Right ventricle myocardium superior (tissue), 1 donor: ENCODE results near the gene ZNF304. TPM values are rescaled to one million over a fixed set of nuclear protein-coding genes. Genes with fewer than 3 reads are reported as not detected.

Experiments used
- ATAC-seq: fragments of 200-7000 bp; cut with Tn5 transposase; one replicate; pipeline ENCODE4 v1.9.1; 2020; ENCODE audit warnings: mild to moderate bottlenecking; ENCODE audit not compliant: poor library complexity
- DNase-seq: peaks from one replicate; pipeline ENCODE4 v3.0.0-alpha.2; 2020
- intact Hi-C: fragments of 100-400 bp; cut with DNase I; formaldehyde crosslinking; loops from one replicate; pipeline ENCODE4 v1.11.2; 2022
- long read RNA-seq: library from polyadenylated mRNA; unstranded; transcript quantifications from one replicate; pipeline ENCODE4 v2.0.0, GENCODE V29; 2021
- total RNA-seq: library from RNA; stranded (reverse); fragmentation: NEBNext Ultra II Directional; extraction: Animal tissue kit (Norgen Biotek cat#: 25700); gene quantifications from one replicate; pipeline ENCODE4 v1.2.1, GENCODE V29; 2021
- donor health status: DM: no; HTN: yes; CAD: no; lungs with severe emphysema.

The ZNF304 gene
- total RNA-seq = 7.5 TPM
- long read RNA-seq, full-length matches to known transcripts = 2 of 2 reads
- long read RNA-seq, partial matches to known transcripts = 0 of 2 reads
- long read RNA-seq, other reads (novel, unspliced or antisense) = 0 of 2 reads

DNA sequence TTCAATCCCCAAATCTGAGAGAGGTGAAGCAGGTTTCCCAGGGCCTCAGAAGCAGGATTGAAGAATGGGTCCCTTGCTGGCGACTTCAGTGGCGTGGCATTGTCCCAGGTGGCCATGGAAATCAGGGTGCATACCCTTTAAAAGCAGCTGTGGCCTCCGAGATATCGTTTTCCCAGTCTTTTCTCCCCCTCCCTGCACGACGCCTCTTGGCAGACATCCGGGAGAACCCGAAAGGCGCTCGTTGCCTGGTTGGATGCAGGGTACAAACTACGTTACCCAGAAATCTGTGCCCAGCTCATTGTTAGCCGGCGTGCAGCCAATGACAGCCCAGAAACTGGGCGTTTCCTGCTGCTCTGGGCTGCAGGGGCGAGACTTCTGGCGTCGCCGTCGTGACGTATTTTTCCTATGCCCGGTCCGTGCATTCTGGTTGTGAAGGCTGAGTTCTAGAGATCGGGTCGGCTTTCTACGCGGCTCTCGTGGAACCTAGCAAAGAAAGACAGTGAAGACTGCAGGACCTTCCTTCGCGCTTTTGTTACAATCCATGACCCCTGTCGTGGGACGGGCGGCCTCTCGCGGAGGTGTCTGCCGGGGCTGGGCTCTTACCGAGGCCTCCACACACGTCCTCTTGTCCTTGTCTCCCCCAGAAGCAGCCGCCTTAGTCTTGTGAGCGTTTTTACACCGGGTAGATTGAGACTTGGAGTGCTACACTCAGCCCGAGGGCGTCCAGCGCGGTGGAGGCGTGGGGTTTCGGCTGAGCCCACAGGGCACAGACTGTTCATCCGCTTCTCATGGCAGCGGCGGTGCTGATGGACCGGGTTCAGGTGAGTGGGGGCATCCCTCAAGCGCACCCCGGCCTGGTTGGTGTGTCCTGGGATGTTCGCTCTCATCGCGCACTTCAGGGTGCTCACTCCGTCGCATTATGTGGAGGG, at the start of gene ZNF304:
Gene ZNF304 (plus strand): TSS at position 395 of the 929 bp plus-strand sequence. CDS start 394 bp downstream, at position 789.
- ATAC-seq (peak; percentile 99), DNase-seq (peak; percentile 97)
- intact Hi-C loops = loop anchor here (5.0 kb wide), 1 partner anchor 69 kb away; the partner anchor contains the start of gene ZNF460

DNA sequence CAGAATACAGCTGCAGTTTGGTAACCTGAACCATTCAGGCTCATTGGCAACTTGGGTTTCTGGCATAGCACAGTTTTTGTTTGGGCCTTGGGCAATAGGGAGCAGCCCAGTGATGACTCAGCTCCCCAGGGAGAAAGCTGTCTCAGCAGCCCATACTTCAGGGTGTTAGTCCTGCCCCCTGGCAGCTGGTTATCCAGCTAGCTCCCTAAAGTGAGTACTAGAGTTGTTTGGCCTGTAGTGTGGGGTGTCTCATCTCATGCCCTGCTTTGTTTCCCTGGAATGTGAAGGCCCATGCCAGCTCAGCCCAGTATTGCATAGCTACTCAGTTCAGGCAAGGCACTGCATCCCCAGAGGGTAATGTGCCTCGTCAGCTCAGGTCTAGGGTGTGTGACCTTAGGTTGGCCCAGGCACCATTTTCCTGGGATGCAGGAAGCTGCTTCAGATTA, 49.0 kb upstream of the ZNF304 start:
- DNase-seq = no peak
- intact Hi-C loops = no loop called here
- ATAC-seq = peak; percentile 43

DNA sequence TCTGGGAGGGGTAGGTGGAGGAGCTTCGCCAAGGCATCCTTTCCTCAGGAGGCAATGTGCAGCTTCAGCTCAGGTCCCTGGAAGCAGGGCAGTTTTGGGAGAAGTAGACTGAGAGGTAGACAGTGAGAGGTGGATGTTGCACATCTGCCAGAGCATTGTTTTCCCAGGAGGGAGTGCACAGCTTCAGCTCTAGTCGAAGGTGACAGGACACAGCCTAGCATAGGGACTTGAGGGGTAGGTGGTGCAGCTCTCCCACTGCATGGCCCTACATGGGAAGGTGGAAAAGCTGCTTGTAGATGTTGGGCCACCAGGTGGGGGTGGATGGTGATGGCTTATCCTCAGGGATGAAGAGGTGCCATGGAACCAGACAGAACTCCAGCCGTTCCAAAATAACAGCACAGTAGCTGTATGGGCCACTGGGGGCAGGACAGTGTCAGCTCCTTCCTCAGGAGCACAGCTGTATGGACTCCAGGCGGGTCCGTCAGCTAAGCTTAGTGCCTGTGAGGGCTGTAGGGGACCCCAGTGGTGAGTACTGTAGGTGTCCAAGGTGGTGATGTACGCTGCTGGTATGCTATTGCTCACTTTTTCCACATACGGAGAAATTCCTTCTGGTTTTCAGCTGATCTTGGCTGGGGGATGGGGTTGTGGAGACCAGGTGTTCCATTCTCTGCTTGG, 48.2 kb upstream of the ZNF304 start:
- no peak for DNase-seq
- no peak for ATAC-seq
- intact Hi-C loops = no loop called here

- ATAC-seq (no peak), DNase-seq (no peak)
- intact Hi-C loops = no loop called here
Observed at GRCh38 chr19:57305056-57305455, 46.0 kb upstream of the ZNF304 start.

DNA sequence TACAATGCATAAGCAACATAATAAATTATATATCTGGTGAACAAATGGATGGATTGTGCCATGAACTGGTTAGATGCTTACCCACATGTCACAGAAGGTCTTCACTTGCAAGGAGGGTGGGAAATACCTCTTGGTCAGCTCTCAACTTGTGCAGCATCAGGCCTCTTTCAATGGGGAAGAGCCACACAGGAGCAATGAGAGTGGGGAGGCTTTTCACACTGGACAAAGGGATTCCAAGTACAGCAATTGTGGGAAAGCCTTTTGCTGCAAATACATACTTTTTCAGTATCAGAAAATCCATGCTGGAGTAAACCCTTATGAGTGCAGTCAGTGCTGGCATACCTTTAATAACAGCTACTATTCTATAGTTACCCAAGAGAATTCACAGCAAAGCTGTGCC, 42.6 kb upstream of the ZNF304 start:
- ATAC-seq = no peak
- no peak for DNase-seq
- intact Hi-C loops = no loop called here

DNA sequence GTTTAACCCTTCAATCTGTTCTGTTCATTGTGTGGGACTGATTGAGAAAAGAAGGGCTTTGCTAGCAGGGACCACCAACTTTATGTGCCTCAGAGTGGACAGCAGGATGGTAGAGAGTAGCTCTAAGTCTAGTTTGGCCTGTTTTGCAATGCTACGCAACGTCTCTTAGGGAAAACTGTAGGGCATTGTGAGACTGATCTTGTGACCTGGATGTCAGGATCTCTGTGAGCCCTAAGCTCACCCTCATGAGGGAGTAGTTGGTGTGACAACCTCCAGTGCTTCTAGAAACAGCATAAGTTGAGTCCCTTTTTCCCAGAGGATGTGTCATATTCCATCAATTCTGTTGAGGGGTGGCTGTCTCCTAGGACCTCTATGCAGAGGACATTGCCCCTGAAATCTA, 40.3 kb upstream of the ZNF304 start:
- ATAC-seq (no peak), DNase-seq (no peak)
- intact Hi-C loops = no loop called here

GRCh38 chr19:57314146-57314545, 36.9 kb upstream of the ZNF304 start:
- DNase-seq = no peak
- intact Hi-C loops = no loop called here
- no peak for ATAC-seq

DNA sequence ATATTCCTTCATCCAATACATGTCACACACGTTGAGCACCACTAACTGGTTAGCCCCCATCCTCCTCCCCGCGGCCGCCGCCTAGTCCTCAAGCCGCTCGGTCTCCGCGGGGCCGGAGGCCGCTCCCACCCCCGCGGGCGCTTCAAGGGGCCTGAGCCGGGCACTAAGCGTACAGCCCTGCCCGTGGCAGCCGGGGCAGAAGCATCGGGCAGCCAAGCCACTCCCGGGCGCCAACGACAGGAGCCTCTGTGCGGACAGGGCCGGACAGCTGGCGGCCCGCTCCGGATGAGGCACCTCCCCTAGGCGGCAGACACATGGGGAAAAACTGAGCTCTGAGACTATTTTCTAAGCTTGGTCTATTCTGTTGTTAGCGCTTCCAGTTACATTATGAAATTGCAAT, 33.6 kb upstream of the ZNF304 start:
- DNase-seq (peak; percentile 54), ATAC-seq (peak; percentile 39)
- intact Hi-C loops = no loop called here

DNA sequence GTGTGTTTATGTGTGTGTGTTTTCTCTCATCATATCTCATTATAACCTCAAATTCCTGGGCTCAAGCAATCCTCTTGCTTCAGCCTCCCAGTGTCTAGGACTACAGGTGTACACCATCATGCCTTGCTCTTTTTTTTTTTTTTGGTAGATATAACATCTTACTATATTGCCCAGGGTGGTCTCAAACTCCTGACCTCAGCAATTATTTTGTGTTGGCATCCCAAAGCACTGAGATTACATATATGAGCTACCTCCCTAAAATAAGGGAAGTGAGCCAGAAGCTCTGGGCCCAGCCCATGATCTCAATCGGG, 31.2 kb upstream of the ZNF304 start:
- ATAC-seq (peak; percentile 26), DNase-seq (no peak)
- intact Hi-C loops = no loop called here

DNA sequence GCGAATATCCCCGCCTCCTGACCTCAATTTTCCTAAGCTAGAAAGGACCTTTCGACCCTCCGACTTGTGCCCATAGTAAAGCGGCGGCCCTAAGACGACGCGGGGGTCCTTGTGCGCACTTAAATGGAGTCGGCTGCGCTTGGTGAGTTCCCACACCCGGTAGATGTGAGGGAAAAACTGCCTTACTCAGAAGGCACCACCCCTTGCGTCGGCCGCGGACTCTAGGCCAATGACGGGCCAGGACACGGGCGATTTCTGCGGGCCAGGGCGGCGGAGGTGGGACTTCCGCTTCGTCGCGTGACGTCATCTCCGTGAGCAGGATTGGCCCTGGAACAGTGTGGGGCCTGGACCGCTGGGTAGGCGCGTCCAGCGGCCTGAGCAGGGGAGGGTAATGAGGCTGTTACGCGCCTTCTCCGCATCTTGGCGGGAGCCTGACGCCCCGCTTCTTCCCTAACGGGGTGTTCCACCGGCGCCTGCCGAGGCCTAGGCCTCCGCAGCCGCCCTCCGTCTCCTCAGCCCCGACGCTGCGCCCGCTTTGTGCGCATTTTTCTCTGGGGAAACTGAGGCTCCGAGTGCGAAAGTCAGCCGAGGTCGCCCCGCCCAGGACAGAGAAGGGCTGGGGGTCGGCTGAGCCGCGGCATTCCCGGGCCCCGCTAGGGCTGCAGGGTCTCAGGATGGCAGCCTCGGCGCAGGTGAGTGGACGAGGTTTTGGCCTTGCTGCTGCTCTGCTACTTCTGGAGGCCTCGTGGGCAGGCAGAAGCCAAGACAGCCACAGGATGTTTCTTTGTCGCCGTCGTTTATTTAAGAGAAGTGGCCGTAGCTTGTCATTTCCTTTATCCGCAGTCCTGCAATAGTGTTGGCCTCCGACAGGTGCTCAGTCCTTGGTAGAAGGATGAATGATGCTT, 30.6 kb upstream of the ZNF304 start, which contains the start of gene ZNF543:
Gene ZNF543 (plus strand): TSS at position 293 of the 905 bp plus-strand sequence. CDS start 382 bp downstream, at position 675.
- intact Hi-C loops = no loop called here
- ATAC-seq = peak; percentile 99
- peak; percentile 98 for DNase-seq

DNA sequence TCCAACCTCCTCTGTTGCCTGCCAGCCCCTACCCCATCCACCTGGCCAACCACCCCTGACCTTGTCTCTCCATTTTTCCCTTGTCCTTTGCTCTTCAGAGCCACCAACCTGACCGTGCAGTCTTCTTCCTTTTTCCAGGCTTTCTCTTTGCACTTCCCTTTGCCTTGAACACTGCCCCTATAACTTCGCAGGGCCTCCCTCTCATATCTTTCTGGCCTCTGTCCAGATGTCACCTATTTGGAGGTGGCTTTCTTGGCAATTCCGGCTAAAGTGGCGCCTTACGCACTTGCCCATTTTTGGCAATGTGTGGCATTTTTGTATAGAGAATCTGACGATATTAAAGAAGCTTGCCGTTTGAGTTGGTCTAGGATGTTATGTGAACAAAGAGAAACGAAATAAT, 30.0 kb upstream of the ZNF304 start:
- no peak for DNase-seq
- intact Hi-C loops = no loop called here
- ATAC-seq = no peak

GRCh38 chr19:57321751-57322150, 29.3 kb upstream of the ZNF304 start:
- DNase-seq (no peak), ATAC-seq (no peak)
- intact Hi-C loops = no loop called here

GRCh38 chr19:57324992-57325391, 26.1 kb upstream of the ZNF304 start:
- DNase-seq = no peak
- intact Hi-C loops = no loop called here
- ATAC-seq = no peak

GRCh38 chr19:57327993-57328392, 23.1 kb upstream of the ZNF304 start:
- no peak for ATAC-seq
- DNase-seq = no peak
- intact Hi-C loops = no loop called here

DNA sequence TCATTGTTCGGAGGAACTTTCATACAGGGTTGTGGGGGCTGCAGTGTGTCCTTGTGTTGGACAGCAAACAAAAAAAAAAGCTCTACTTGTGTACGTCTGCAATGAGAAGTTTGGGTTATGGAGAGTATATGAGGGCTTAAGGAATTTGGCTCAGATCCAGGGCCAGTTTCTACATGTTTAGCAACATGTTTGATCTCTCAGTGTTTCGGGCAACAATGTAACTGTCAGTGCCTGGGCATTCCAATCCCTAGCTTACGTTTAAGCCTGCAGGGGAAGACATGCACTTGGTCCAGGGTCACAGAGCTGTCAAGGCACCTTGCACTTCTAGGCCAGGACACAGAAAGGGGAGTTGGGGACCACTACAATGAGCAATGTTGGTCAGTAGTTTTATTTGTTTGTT, 16.9 kb upstream of the ZNF304 start:
- ATAC-seq (no peak), DNase-seq (no peak)
- intact Hi-C loops = no loop called here

DNA sequence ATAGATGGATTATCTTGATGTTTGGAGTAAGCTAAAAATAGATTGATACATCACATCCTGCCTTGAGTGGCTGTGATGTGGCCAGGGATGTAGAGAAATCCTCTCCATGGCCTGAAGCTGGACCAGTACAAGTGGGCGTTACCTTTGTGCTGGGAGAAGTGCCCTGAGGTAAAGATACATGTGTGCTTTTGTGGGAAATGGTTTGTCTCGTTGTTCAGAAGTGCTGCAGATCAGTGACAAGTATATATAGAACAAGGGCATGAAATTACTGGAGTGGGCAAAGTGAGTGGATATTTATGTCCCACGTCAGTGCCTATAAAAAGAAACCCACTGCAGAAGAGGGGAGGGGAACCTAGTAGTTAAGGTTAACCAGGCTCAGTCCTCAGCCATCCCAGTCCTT, 12.2 kb upstream of the ZNF304 start:
- DNase-seq (no peak), ATAC-seq (peak; percentile 82)
- intact Hi-C loops = no loop called here

GRCh38 chr19:57342582-57342981, 8.5 kb upstream of the ZNF304 start:
- DNase-seq (no peak), ATAC-seq (no peak)
- intact Hi-C loops = no loop called here

- ATAC-seq (no peak), DNase-seq (no peak)
- intact Hi-C loops = no loop called here
Observed at GRCh38 chr19:57348136-57348535, 2.9 kb upstream of the ZNF304 start.

GRCh38 chr19:57351867-57352266, 796 bp downstream of the ZNF304 start:
- intact Hi-C loops = loop anchor here (5.0 kb wide), 1 partner anchor 70 kb away; the partner anchor contains the start of gene ZNF460
- ATAC-seq (peak; percentile 1), DNase-seq (no peak)
